Ovary (tissue), 3 donors: ENCODE data around the gene EEF1AKMT4.

Experiments
- EP300 ChIP-seq: sonication (generic); formaldehyde crosslinking; IDR thresholded peaks from one replicate; pipeline ENCODE4 v1.6.1; 2017; ENCODE audit warnings: antibody characterized with exemption
- POLR2A ChIP-seq: fragments of 450-650 bp; IDR thresholded peaks from one replicate; pipeline ENCODE4 v1.6.1; 2017; ENCODE audit warnings: antibody characterized with exemption, mild to moderate bottlenecking, moderate library complexity
- TF ChIP-seq, protein P1 (sequence below), 3 donors: fragments of 450-650 bp in 2 of 3; fragments of 200-600 bp in 1 of 3; IDR thresholded peaks; one replicate each; pipeline versions ENCODE4 v1.5.1 to v1.8.0; 2016 to 2022; ENCODE audit warnings: antibody characterized with exemption in 3 of 3, mild to moderate bottlenecking in 1 of 3
- donor health status: DM: no; HTN: no; CAD: no.

DNA sequence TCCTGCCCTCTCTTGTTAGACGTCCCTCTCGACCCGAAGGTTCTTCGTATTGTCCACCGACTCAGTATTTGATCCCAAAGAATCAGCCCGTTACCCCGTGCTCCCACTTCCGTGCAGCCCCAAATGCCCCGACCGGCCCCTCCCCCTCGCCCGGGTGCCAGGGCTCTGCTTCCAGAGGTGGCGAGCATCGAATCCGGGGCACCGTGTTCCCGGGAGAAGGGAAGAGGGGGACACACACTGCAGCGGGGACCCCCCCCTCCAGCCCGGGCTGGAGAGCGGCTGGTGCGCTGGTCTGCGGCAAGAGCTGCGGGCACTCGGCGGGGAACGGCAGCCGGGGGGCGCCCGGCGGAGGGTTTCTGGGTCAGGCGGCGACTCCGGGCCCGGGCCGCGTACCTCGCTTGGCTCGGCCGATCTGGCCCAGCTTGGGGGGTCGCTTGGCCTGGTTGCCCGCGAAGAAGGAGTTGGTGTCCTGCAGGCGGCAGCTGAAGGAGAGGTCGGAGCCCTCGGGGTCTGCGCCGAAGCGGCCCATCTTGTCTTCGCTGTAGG is 11.3 kb downstream of the EEF1AKMT4 start:
- TF ChIP-seq, protein P1, sequence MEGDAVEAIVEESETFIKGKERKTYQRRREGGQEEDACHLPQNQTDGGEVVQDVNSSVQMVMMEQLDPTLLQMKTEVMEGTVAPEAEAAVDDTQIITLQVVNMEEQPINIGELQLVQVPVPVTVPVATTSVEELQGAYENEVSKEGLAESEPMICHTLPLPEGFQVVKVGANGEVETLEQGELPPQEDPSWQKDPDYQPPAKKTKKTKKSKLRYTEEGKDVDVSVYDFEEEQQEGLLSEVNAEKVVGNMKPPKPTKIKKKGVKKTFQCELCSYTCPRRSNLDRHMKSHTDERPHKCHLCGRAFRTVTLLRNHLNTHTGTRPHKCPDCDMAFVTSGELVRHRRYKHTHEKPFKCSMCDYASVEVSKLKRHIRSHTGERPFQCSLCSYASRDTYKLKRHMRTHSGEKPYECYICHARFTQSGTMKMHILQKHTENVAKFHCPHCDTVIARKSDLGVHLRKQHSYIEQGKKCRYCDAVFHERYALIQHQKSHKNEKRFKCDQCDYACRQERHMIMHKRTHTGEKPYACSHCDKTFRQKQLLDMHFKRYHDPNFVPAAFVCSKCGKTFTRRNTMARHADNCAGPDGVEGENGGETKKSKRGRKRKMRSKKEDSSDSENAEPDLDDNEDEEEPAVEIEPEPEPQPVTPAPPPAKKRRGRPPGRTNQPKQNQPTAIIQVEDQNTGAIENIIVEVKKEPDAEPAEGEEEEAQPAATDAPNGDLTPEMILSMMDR (IDR thresholded peaks at IDR 0.05), result no peak
- TF ChIP-seq POLR2A, result no peak
- no peak for TF ChIP-seq EP300
